Stimulated activated CD4-positive, alpha-beta T cell treated with anti-CD3 and anti-CD28 coated beads, TNF-alpha, amount 100 ng/mL, for 1 hour (primary cell): ENCODE measurements around the gene AKIRIN2.
A peak's percentile ranks its signal among the peaks of the same experiment; 100 is the strongest.
"Not testable (repeated sequence)": the region's sequence is repeated elsewhere in the genome, so short reads cannot be mapped to it uniquely, and the experiment has no call there.

ENCODE experiments used
- DNase-seq, 3 donors: peaks; one replicate each; pipeline ENCODE4 v3.0.0-alpha.2; 2020; ENCODE audit warnings: low read depth in 3 of 3, low spot score in 1 of 3

The AKIRIN2 gene

DNA sequence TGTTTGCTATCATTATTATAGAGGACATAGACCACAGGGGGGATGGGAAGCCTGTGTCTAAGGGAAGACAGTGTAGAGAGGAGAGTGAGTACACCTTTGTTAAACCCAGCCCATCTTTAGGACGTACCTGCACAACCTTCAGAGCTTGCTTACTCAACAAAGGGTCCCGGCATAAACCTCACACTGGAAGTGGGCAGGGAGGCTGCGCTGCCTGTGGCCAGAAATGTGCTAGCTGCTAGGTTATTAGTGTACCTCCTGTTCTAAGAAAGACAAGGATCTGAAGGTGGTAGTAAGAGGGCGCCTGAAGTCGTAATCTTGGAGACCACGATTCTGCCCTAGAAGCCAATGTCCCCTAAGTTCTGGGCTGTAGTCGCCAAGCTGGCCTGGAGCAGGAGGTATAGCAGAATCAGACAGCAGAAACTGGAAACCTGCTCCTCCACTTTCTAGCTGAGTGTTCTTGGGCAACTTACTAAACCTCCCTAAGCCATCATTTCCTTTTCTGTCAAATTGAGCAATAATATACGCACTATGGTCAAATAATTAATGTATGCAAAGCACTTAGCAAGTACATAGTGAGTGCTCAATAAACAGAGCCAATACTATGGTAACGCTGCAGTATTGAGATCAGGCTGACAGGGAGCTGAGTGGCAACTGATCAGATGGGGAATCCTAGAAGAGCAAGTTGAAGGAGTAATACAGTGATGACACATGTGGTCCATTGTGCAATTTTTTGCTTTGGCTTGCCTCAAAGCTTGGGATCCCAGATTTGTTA is 16.8 kb upstream of the AKIRIN2 start:
- DNase-seq = no peak

GRCh38 chr6:87716928-87717614 is 15.0 kb upstream of the AKIRIN2 start:
- DNase-seq = no peak

- no peak for DNase-seq
These were observed 12.2 kb upstream of the AKIRIN2 start for GRCh38 chr6:87714093-87714842.

DNA sequence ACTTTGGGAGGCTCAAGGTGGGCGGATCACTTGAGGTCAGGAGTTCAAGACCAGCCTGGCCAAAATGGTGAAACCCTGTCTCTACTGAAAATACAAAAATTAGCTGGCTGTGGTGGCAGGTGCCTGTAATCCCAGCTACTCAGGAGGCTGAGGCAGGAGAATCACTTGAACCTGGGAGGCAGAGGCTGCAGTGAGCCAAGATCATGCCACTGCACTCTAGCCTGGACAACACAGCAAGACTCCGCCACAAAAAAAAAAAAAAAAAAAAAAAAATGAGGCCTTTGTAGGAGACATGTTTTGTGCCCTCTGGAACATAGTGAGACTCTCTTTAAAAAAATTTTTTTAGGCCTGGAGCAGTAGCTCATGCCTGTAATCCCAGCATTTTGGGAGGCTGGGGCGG is 10.7 kb upstream of the AKIRIN2 start:
- not testable (repeated sequence) for DNase-seq

DNA sequence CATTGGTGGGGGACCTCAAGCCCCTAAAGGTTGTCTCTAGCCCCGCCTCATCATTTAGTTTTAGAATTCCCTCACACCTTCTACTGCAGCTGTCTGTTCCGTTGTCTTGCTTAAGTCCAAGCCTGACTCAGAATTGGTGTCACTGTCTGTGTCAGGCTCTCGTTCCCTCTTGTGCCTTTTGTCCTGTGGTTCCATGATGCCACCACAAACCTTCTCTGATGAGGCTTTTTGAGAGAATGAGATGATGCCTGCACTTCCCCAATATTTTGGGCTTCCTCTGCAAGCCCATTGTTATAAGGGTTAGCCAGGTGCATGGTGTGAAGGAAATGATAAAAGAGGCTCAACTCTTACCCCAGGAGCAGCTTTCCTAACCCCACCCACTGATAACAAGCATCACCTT is 8.1 kb upstream of the AKIRIN2 start:
- DNase-seq = no peak

GRCh38 chr6:87708581-87709427 is 6.8 kb upstream of the AKIRIN2 start:
- DNase-seq = not testable (repeated sequence)

DNA sequence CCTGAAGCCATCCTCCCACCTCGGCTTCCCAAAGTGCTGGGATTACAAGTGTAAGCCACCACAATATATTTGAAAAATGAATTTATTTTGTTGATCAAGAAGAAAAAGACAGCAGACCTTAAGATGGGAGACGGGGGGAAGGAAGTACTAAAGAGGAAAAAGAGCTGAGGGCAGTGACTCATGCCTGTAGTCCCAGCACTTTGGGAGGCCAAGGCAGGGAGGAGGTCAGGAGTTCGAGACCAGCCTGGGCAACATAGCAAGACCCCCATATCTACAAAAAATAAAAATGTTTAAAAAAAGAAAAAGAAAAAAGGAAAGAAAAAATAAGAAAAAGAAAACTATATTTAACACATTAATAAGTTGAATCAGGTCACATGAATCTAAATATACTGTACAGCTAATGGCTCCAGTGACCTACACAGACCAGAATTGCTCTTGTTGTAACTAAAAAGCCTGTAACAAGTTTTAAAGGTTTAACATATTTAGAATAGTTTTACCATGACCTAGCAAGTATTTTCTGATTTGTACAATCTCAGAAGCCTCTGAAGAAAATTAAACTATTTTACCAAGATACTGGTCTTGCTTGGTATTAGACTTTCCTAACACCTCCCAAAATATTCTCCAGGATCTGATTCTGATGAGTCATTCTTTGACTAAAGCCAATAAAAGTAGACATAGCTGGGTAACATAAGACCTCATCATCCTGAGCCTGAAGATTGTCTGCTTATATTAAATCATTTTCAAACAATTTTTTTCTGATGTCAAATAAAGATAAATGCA is 4.3 kb upstream of the AKIRIN2 start:
- DNase-seq = no peak

GRCh38 chr6:87705070-87705691 is 3.1 kb upstream of the AKIRIN2 start:
- no peak for DNase-seq

DNA sequence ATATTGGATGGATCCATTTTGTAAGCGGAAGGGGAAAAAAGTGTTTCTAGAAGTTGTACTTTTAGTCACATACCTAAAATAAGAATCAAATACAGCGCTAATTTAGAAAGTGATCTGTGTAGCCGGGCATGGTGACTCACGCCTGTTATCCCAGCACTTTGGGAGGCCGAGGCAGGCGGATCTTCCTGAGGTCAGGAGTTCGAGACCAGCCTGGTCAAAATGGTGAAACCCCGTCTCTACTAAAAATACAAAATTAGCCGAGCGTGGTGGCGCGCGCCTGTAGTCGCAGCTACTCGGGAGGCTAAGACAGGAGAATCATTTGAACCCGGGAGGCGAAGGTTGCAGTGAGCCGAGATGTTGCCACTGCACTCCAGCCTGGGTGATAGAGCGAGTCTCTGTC is 1.0 kb upstream of the AKIRIN2 start:
- not testable (repeated sequence) for DNase-seq

- no peak for DNase-seq
These were observed 534 bp upstream of the AKIRIN2 start for GRCh38 chr6:87702589-87702945.

DNA sequence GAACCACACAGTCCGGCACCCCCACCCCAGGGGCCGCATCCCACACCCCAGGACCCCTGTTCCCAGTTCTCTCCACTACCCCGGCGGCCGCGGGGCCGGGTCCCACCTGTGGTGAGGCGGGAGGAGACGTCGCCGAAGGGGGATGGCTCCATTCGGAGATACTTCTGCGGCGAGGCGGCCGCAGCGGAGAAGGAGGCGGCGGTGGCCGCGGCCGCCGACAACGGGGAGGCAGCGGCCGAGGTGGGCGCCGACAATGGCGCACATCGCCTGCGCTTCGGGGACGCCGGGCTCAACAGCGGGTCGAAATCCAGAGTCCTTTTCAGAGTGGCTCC is 723 bp downstream of the AKIRIN2 start:
- peak in 1 of 3 donors; percentile 20 for DNase-seq

GRCh38 chr6:87700397-87701343 is 1.4 kb downstream of the AKIRIN2 start:
- peak in 1 of 3 donors; percentile 7 for DNase-seq

DNA sequence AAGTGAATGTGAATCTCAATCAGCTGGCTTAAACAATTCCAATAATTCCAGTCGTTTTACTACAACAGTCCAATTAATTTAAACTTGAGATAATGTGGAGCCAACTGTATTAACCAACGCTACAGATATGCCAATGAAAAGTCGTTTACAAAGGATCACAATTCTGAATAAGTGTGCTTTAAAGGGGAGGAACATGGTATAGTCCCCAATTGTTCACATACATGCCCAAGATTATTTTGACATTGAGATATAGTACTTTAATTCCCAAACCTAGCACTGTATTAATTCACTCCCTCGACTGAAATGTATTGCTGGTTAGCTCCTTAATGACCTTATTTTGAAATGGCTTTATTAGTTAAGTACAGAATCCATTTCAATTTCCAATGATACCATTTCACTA is 2.5 kb downstream of the AKIRIN2 start:
- DNase-seq = no peak

GRCh38 chr6:87698547-87699006 is 3.5 kb downstream of the AKIRIN2 start:
- DNase-seq = no peak

- DNase-seq = no peak
These were observed 4.2 kb downstream of the AKIRIN2 start for GRCh38 chr6:87697581-87698546.

DNA sequence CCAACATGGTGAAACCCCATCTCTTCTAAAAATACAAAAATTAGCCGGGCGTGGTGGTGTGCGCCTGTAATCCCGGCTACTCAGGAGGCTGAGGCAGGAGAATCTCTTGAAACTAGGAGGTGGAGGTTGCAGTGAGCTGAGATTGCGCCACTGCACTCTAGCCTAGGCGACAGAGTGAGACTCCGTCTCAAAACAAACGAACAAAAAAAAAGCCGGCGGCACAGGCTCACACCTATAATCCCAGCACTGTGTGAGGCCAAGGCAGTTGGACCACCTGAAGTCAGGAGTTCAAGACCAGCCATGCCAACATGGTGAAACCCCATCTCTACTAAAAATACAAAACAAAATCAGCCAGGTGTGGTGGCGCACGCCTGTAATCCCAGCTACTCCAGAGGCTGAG is 5.2 kb downstream of the AKIRIN2 start:
- not testable (repeated sequence) for DNase-seq

GRCh38 chr6:87692086-87692485 is 9.9 kb downstream of the AKIRIN2 start:
- DNase-seq = no peak

DNA sequence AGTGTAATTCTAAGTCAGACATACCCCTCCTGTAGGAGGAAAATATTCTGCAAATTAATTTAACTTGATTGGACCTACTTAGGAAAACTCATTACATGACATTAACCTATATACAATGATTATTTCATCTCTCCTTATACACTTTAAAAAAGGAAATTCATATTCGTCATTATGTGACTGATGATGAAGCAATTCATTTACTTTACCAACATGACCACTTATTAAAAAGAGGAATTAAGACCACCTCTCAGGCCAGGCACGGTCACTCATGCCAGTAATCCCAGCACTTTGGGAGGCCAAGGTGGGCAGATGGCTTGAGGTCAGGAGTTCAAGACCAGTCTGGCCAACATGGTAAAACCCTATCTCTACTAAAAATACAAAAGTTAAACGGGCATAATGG is 11.6 kb downstream of the AKIRIN2 start:
- no peak for DNase-seq
